HG03135 (cell line): Measurements from ENCODE around the gene RPL41.
"Not testable (repeated sequence)": the region's sequence is repeated elsewhere in the genome, so short reads cannot be mapped to it uniquely, and the experiment has no call there.

ENCODE experiments used
- ATAC-seq: cut with Tn5 transposase; IDR thresholded peaks from one replicate; pipeline ENCODE4 v1.9.1; 2021; ENCODE audit warnings: mild to moderate bottlenecking, moderate library complexity; ENCODE audit not compliant: unreplicated experiment

The RPL41 gene

DNA sequence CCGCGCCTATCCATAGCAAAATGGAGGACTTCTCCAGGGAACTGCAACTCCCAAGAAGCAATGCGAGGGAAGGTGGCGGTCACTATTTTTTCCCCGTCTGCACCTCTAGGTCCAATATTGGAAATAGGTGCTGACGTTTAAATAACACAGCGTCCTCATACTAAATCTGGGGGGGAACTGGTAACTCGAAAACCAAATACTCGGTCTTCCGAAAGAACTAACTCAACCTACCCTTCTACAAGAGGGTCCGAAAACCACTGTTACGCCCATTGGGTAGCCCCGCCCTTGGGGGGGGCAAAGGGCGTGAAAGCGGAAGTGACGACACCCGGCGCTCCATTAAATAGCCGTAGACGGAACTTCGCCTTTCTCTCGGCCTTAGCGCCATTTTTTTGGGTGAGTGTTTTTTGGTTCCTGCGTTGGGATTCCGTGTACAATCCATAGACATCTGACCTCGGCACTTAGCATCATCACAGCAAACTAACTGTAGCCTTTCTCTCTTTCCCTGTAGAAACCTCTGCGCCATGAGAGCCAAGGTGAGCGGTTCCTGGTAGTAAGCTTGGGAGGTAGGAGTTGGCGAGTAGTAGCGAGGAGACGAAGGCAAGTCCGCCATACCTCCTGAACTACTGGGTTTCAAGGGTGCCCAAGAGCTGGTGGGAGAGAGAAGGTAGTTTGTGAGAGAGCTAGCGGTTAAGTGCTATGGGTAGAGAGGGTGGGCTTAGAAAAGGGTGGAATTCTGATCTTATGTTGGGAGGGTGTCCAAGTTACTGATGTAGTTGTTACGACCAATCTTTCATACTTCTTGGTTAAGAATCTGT is at the start of gene RPL41:
Gene RPL41, plus strand, starts transcription at position 367 of the 815 bp plus-strand sequence.
- peak; percentile 36 for ATAC-seq

DNA sequence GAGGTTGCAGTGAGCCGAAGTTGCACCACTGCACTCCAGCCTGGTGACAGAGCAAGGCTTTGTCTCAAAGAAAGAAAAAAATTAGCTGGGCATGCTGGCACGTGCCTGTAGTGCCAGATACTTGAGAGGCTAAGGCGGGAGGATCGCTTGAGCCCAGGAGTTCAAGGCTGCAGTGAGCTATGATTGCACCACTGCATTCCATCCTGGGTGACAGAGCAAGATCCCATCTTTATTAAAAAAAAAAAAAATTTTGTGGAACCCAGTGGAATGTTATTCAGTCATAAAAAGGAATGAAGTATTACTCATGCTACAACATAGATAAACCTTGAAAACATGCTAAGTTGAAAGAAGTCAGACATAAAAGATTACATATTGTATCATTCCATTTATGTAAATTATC is 44.8 kb upstream of the RPL41 start:
- no peak for ATAC-seq

DNA sequence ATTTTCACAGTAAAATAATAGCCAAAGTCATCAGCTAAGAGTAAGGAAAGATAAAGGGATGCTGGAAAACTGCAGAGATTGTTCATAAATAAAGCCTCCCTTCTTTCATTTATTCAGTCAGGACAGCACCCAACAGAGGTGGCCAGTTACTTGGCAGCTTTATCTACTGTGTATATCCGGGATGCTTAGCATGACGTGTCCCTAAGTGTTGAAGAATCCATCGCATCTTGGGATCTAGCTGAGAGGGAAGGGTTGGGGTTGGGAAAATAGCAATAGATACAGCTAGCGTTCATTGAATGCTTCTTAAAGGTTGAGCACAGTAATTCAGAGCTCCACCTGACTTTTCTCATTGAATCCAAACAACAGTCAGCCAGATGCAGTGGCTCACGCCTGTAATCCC is 42.0 kb upstream of the RPL41 start:
- ATAC-seq, result no peak

DNA sequence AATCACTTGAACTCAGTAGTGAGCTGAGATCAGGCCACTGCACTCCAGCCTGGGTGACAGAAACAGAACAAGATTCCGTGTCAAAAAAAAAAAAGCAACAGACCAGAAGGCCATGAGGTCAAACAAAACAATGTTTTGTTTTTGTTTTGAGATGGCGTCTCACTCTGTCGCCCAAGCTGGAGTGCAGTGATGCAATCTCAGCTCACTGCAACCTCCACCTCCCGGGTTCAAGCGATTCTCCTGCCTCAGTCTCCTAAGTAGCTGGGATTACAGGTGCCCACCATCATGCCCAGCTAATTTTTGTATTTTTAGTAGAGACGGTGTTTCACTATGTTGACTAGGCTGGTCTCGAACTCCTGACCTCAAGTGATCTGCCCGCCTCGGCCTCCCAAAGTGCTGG is 38.5 kb upstream of the RPL41 start:
- ATAC-seq, result not testable (repeated sequence)

DNA sequence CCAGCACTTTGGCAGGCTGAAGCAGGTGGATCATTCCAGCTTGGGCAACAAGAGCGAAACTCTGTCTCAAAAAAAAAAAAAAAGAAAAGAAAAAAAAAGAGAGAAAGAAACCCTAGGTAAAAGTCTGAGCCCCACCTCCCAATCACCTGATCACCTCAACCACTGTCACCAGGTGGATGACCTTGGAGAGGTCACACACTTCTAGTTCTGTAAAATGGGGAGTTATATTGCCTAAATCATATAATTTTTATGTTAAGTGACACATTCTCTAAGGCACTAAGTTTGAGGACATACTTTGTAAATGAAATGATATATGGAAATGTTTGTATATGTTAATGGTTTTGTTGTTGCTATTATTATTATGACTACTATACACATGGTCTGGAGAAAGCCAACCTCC is 38.0 kb upstream of the RPL41 start:
- no peak for ATAC-seq

DNA sequence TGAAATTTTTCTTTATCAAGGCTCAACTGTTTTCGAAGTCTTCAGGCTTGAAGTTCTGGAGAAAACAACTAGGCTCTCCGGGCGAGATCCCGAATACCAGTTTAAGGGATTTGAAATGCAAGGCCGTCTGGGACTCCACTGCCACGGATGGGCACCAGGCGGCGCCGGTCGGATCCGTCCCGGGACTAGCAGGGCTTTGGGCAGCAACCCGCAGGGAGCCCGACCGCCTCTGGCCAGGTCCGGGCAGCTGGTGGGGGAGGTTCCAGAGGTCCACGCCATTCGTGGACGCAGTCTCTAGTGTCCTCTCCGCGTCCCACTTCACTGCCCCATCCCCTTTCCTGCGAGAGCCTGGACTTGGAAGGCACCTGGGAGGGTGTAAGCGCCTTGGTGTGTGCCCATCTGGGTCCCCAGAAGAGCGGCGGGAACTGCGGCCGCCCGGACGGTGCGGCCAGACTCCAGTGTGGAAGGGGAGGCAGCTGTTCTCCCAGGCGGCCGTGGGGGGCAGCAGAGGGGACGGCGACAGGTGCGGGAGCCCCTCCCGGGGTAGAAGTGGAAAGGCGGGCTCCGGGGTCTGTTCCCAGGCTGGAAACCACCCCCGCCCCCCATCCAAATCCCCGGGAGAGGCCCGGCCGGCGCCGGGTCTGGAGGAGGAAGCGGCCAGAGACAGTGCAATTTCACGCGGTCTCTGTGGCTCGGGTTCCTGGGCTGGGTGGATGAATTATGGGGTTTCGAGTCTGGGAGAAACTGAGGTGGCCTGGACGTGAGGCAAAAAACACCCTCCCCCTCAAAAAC is 37.3 kb upstream of the RPL41 start:
- no peak for ATAC-seq

DNA sequence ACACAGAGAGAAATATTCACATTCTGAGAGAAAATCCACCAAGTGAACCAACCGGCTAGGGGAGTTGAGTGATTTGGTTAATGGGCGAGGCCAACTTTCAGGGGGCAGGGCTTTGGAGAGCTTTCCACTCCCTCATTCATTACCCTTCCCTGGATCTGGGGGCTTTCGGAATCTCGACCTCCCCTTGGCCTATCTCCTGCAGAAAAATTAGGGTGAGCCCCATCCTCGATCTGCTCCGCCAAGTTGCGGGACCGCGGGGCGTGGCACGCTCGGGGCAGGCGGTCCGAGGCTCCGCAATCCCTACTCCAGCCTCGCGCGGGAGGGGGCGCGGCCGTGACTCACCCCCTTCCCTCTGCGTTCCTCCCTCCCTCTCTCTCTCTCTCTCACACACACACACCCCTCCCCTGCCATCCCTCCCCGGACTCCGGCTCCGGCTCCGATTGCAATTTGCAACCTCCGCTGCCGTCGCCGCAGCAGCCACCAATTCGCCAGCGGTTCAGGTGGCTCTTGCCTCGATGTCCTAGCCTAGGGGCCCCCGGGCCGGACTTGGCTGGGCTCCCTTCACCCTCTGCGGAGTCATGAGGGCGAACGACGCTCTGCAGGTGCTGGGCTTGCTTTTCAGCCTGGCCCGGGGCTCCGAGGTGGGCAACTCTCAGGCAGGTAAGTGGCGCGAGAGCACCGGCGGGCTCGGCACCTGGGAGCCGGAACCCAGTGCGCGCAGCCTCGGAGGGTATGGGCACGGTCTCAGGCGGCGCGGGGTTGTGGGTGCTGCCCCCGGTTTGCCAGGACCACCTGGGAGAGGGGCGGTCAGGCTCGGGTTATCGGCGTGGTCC is 36.5 kb upstream of the RPL41 start, which contains the start of gene ERBB3:
Gene ERBB3, plus strand, starts transcription at position 443 of the 833 bp plus-strand sequence. Its CDS starts 136 bp downstream, at position 579.
- no peak for ATAC-seq

DNA sequence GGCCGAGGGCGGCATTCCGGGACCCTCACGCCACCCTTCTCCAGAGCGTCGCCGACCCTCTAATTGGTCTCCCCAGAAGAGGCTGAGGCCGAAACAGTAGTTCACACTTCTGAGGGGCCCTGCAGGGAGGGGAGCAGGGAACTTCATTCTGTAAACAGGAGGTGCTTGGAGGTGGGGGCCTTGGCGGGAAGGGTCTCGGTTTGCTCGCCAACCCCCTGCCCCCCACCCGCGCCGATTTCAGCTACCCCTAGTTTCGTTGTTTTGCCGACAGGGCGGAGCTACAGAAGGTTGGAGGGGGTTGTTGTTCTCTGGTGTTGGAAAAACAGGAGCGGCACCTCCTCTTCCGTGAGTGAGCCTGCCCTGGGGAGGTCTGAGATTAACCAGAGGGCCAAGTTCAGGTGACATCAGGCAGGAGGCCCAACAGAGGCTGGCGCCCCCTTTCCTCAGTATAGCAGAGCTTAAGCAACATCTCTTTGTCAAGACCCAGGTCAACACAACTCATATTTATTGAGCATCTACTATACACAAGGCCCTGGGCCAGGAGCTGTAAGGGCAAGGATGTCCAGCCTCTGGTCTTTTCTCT is 35.8 kb upstream of the RPL41 start:
- ATAC-seq, result no peak

DNA sequence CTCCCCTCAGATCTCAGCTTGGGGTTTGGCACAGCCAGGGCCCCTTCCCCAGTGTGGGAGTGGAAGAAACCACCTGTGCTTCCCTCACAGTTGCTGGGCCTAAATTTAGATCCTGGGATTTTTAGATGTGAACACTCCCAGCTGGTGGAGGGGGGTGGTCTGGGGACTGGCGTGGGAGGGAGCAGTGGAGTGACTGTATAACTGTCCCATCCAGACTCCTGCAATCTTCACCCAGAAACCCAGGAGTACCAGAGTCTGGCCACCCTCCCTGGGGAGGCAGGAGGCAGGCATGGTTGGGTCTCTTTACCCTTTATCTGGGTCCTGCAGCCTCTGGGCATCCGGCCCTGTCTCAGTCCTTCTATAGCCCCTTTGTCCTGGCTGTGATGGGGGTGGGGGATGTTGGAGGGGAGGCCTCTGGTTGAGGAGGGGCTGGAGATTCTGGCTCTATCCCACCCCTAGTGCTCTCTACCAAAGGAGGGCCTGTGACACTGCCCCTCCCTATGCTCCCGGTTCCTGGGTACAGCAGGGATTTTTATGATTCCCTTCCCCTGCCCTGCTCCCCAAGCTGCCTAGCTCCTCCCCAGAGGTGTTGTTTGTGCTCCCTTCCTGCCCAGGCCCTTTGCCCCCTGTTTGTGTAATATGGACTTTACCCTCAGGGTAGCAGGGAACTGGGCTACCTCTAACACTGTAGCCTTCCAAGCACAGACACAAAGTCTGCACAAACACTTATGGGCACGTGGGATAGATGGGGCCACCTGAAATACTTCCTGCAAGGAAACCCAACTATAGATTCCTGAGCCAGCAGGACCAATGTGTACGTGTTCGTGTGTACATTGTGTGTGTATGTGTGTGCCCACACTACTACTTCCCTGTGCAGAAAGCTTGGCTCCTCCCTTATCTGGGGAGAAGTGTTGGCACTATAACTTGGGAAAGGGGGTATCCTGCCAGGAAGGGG is 34.8 kb upstream of the RPL41 start:
- no peak for ATAC-seq

DNA sequence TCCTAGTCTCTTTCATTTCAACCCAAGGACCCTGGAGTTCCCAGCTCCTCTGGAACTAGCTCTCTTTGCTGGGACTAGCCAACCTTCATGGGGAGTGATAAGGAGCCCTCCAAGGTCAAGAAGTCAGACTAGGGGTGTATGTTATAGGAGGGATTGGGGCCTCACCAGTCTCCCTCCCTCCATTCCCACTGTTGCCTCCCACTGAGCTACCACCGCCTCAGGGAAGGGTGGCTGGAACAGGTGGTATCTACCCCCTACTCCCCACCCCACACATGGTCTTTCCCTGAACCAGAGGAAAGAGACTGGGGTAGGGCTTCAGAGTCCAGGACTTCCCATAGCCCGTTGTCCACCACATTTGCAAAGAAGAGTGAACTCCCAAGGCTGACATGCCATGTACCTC is 34.1 kb upstream of the RPL41 start:
- ATAC-seq, result no peak

DNA sequence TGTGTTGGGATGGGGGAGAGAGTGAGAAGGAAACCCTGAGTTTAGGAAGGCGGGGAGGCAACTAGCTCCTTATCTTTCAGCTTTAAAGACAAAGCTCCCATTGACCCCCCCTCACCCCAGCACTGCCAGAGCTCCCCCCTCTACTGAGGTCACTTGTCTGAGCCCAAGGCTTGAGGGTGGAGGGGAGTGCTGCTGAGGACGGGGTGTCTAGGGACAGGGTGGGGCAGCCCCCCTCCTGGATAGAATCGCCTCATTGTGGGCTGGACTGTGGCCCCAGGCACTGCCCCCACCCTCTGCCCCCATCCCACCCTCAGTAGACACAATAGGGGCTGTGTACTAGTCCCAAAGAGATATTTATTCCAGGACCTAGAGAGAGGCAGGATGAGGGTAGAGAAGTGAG is 33.5 kb upstream of the RPL41 start:
- no peak for ATAC-seq

DNA sequence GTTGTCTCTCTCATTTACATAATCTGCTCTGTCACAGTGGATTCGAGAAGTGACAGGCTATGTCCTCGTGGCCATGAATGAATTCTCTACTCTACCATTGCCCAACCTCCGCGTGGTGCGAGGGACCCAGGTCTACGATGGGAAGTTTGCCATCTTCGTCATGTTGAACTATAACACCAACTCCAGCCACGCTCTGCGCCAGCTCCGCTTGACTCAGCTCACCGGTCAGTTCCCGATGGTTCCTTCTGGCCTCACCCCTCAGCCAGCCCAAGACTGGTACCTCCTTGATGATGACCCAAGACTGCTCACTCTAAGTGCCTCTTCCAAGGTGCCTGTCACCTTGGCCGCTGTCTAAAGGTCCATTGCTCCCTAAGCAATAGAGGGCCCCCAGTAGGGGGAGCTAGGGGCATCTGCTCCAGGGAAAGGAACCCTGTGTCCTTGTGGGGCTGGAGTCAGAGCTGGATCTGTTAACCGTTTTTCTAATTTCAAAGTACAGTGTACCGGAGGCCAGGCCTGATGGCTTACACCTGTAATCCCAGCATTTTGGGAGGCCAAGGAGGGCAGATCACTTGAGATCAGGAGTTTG is 31.4 kb upstream of the RPL41 start:
- ATAC-seq, result no peak

DNA sequence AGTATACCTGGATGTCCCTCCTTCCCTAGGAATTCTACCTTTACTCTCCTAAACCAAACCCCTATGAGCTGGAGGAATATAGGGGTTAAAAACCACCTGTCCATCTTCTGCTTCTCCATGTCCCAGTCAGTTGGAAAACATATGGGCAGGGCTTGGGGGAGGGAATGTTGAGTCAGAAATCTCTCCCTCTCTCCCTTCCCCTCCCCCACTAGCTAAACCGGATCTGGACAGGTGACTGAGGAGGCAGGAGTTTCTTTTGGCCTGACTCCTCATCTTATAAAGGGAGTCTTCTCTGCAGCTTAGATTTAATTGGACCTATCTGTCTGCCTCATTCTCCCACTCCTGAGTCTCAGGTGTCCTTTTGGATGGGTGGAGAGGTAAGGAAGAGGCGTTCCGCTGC is 30.3 kb upstream of the RPL41 start:
- ATAC-seq, result no peak

DNA sequence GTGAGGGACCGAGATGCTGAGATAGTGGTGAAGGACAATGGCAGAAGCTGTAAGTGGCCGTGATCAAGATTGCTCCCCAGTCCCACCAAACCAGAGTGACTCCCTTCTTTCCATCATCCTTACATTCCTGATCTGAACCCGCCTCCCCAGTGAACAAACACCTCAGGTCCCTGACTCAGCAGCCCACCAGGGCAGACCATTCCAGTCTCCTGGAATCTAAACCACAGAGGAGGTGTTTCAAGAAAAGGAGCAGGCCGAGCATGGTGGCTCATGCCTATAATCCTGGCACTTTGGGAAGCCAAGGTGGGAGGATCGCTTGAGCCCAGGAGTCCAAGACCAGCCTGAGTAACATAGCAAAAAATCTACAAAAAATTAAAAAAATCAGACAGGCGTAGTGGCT is 29.8 kb upstream of the RPL41 start:
- ATAC-seq, result no peak

DNA sequence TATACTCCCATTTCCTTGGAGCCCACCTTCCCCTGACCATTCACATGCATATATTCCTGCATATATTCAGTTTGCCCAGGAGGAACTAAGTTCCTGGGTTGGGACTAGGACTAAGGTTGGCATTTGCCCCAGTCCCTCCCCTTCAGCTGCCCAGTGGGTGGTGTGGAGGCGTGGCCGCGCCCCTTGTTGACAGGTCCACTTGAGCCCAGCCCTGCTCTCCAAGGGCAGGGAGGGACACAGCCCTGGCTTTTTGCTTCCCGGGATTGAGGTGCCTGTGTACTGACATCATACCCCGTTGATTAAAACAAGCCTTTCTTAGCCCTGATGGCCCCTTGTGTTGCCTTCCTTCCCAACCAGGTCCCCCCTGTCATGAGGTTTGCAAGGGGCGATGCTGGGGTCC is 29.2 kb upstream of the RPL41 start:
- ATAC-seq, result no peak

DNA sequence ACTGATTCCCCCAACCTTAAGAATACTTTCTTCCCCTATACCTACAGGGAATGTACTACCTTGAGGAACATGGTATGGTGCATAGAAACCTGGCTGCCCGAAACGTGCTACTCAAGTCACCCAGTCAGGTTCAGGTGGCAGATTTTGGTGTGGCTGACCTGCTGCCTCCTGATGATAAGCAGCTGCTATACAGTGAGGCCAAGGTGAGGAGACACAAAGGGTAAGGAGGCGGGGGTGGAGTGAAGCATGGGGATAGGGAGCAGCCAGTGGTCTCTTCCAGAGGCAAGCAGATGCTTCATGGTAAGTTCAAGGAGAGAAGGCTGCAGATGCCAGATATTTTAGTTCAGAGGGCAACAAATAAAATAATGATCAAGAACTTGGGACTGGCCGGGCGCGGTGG is 18.7 kb upstream of the RPL41 start:
- no peak for ATAC-seq

DNA sequence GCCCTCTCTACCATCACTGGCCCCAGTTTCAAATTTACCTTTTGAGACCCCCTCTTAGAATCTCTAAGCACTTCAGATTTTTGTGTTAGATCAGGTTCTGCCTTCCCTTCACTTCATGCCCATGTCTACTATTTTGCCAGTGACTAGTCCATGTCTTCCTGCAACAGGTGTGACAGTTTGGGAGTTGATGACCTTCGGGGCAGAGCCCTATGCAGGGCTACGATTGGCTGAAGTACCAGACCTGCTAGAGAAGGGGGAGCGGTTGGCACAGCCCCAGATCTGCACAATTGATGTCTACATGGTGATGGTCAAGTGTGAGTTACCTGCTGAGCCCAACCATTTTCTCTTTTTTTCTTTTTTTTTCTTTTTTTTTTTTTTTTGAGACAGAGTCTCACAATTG is 17.8 kb upstream of the RPL41 start:
- no peak for ATAC-seq

DNA sequence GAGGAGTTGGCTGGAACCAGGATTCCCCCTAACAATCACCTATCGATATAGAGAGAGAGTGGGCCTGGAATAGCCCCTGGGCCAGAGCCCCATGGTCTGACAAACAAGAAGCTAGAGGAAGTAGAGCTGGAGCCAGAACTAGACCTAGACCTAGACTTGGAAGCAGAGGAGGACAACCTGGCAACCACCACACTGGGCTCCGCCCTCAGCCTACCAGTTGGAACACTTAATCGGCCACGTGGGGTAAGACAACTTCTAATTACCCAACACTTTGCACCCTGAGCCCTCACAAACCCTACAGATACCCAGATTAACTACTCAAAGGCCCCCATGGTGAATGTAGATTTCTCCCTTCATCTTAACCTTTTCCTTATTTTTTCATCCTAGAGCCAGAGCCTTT is 16.6 kb upstream of the RPL41 start:
- ATAC-seq, result no peak

DNA sequence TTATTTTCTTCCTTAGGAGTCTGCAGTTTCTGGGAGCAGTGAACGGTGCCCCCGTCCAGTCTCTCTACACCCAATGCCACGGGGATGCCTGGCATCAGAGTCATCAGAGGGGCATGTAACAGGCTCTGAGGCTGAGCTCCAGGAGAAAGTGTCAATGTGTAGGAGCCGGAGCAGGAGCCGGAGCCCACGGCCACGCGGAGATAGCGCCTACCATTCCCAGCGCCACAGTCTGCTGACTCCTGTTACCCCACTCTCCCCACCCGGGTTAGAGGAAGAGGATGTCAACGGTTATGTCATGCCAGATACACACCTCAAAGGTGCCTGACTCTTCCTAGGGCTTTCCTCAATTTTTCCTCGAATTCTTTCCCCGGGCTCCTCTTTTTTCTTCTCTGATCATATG is 15.4 kb upstream of the RPL41 start:
- no peak for ATAC-seq
